ENCODE measurements around the gene DPH3. TPM values are rescaled to one million over a fixed set of nuclear protein-coding genes. Genes with fewer than 3 reads are reported as not detected.
A peak's percentile ranks its signal among the peaks of the same experiment; 100 is the strongest.

DPH3 gene
- total RNA-seq, 4 donors from 2014 or later: 2.8 to 21.9 (median 10.0) TPM

DNA sequence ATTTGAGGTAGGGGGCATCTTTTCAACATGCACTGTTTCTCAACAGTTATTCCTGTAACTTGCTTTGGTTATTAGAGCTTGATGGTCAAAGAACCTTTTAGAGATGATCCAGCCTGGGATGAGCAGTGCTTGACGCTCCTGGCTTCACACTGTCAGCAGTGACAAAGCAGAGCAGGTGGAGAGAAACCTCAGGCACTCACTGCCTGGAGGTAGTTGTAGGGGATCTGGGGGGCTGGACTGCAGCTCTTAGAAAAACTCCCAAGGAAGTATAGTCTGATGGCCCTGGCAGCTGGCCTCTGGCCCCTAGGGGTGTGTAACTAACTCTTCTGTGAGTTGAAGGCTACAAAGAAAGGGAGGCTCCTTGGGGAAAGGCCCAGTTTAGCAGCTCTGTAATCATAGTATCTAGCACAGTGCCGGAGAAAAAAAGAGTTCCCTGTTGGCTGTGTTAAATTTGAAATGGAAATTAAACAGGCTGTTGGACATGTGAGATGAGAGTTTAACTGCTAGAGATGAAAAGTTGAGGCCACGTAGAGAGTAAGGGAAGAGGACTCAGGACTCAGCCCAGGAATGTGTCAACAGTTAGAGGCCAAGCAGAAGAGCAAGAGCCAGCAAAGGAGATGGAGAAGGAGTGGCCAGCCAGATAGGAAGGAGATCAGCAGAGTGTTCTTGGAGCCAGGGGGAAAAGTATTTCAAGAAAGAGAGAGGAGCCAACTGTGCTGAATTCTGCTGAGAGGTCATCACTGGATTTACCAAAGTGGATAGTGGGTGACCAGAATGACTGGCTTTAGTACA is 14.5 kb upstream of the DPH3 start:
- no peak for DNase-seq
- 71 to 85% methylated on average over 2 of the region's 3 CpGs for WGBS, 2 donors
- Histone ChIP-seq H3K27ac (peak overlapping the region in 1 of 4 donors; percentile 7), H3K27me3 (no peaks in the 10 kb centered on the region), H3K4me3 (no peak overlapping the region), H3K9me3 (no peaks in the 10 kb centered on the region), H3K4me1 (no peaks in the 10 kb centered on the region), H3K36me3 (peaks cover 0 to 62% (median 0%) of the 10 kb centered on the region in 3 donors)
- intact Hi-C loops (cut with DNase I): no loop called here
- TF ChIP-seq POLR2A (IDR thresholded peaks at IDR 0.05) (no peak), CTCF (IDR thresholded peaks at IDR 0.05) (no peak)

DNA sequence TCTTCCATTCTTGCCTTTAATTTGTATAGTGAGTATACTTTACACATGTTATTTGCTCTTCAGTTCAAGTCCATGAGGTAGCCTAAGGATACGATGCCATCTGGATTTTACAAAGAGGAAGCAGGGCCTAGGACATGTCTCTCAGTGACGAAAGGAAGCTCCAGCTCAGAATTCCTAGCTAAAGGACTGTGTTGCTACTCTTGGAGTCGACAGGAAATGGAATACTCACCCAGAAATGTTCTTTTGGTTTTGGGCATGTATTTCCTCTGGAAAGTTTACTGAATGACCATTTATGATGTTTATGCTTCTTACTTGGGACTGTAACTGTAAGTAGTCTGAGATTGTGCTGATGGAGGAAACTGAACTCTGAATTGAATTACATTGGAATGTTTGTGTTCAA is 12.7 kb upstream of the DPH3 start:
- Histone ChIP-seq H3K9me3 (no peaks in the 10 kb centered on the region), H3K4me1 (no peaks in the 10 kb centered on the region), H3K27me3 (no peaks in the 10 kb centered on the region), H3K36me3 (peaks cover 0 to 62% (median 0%) of the 10 kb centered on the region in 3 donors), H3K27ac (no peak overlapping the region), H3K4me3 (no peak overlapping the region)
- intact Hi-C loops (cut with DNase I): no loop called here
- TF ChIP-seq CTCF (IDR thresholded peaks at IDR 0.05) (no peak), POLR2A (IDR thresholded peaks at IDR 0.05) (no peak)
- DNase-seq: no peak
- WGBS, 2 donors: 84% methylated on average over 3 of the region's 3 CpGs

GRCh38 chr3:16273867-16274266 is 9.1 kb upstream of the DPH3 start:
- H3K36me3 ChIP-seq: peaks cover 0 to 82% (median 9%) of the 10 kb centered on the region in 3 donors
- WGBS, 2 donors: 83 to 85% methylated on average over 2 of the region's 2 CpGs
- TF ChIP-seq CTCF (IDR thresholded peaks at IDR 0.05) (no peak), POLR2A (IDR thresholded peaks at IDR 0.05) (no peak)

GRCh38 chr3:16272588-16272987 is 7.8 kb upstream of the DPH3 start:
- Histone ChIP-seq H3K4me3 (no peak overlapping the region), H3K27ac (no peak overlapping the region), H3K27me3 (no peaks in the 10 kb centered on the region), H3K4me1 (peaks cover 0 to 11% (median 4%) of the 10 kb centered on the region in 3 donors), H3K36me3 (peaks cover 0 to 70% (median 9%) of the 10 kb centered on the region in 3 donors), H3K9me3 (no peaks in the 10 kb centered on the region)
- WGBS, 2 donors: 81 to 90% methylated on average over 1 of the region's 1 CpG
- intact Hi-C loops (cut with DNase I): no loop called here
- TF ChIP-seq POLR2A (IDR thresholded peaks at IDR 0.05) (no peak), CTCF (IDR thresholded peaks at IDR 0.05) (no peak)
- DNase-seq: no peak

More at GRCh38 chr3:16273867-16274266, 9.1 kb upstream of the DPH3 start:
- DNase-seq: no peak
- no peak overlapping the region for H3K27ac ChIP-seq
- no peaks in the 10 kb centered on the region for H3K4me1 ChIP-seq
- H3K27me3 ChIP-seq: no peaks in the 10 kb centered on the region
- intact Hi-C loops (cut with DNase I): no loop called here
- H3K4me3 ChIP-seq: no peak overlapping the region
- H3K9me3 ChIP-seq: no peaks in the 10 kb centered on the region

DNA sequence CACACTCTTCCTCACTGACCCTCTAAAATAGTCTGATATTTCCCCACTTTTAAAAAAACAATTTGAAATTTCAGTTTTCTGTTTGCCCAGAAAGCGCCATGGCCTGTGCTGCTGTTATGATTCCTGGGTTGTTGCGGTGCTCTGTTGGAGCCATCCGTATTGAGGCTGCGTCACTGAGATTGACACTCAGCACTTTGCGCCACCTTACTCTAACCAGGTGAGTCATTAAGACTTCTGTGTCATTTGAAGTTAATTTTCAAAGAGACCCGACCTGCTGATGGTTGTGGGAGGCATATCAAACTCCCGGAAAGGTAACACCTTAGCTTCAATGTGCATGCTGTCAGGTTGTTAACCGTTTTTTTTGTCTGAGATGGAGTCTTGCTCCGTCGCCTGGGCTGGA is 6.1 kb upstream of the DPH3 start:
- TF ChIP-seq POLR2A (IDR thresholded peaks at IDR 0.05): no peak
- intact Hi-C loops (cut with DNase I): no loop called here
- Histone ChIP-seq H3K4me1 (peaks cover 4 to 28% (median 15%) of the 10 kb centered on the region in 3 donors), H3K4me3 (no peak overlapping the region), H3K36me3 (peaks cover 0 to 63% (median 9%) of the 10 kb centered on the region in 3 donors), H3K9me3 (no peaks in the 10 kb centered on the region), H3K27ac (no peak overlapping the region), H3K27me3 (no peaks in the 10 kb centered on the region)
- 93 to 94% methylated on average over 10 of the region's 10 CpGs for WGBS, 2 donors
- DNase-seq: no peak
